Right lobe of liver (tissue), 6 donors: ENCODE data around the gene ANKH. TPM values are rescaled to one million over a fixed set of nuclear protein-coding genes. Genes with fewer than 3 reads are reported as not detected.

Experiments
- ATAC-seq, 4 donors: fragments of 200-7000 bp; cut with Tn5 transposase; one replicate each; pipeline ENCODE4 v1.9.1; 2020; ENCODE audit warnings: mild to moderate bottlenecking in 4 of 4, moderate library complexity in 4 of 4
- DNase-seq, 3 donors: peaks; one replicate each; pipeline ENCODE4 v3.0.0-alpha.2; 2020
- H3K27ac ChIP-seq, 3 donors: fragments of 200-600 bp; one replicate each; pipeline ENCODE4 v1.8.0; 2022
- H3K27me3 ChIP-seq, 2 donors: fragments of 200-600 bp; one replicate each; pipeline ENCODE4 v1.8.0; 2022
- H3K36me3 ChIP-seq, 4 donors: fragments of 200-600 bp; sonication (generic) in 1 of 4; one replicate each; pipeline versions ENCODE4 v1.5.1 to v1.8.0; 2017 to 2022; ENCODE audit warnings: control low read depth in 1 of 4
- H3K4me1 ChIP-seq, 4 donors: fragments of 200-600 bp; sonication (generic) in 1 of 4; one replicate each; pipeline versions ENCODE4 v1.5.1 to v1.8.0; 2017 to 2022; ENCODE audit warnings: control low read depth in 1 of 4
- H3K4me3 ChIP-seq, 3 donors: fragments of 200-600 bp; one replicate each; pipeline ENCODE4 v1.8.0; 2022
- H3K9me3 ChIP-seq, 4 donors: fragments of 200-600 bp; sonication (generic) in 1 of 4; one replicate each; pipeline versions ENCODE4 v1.5.1 to v1.8.0; 2017 to 2022; ENCODE audit warnings: control low read depth in 1 of 4
- POLR2A ChIP-seq: fragments of 450-650 bp; IDR thresholded peaks from one replicate; pipeline ENCODE4 v1.6.1; 2017; ENCODE audit warnings: antibody characterized with exemption, mild to moderate bottlenecking
- WGBS: methylation state at CpG from one replicate; pipeline ENCODE4 v1.1.6; 2018; ENCODE audit warnings: low coverage, low lambda C conversion rate; ENCODE audit not compliant: insufficient coverage; ENCODE audit errors: missing lambda C conversion rate; 5-methylcytosine and 5-hydroxymethylcytosine counted together
- intact Hi-C, 2 donors: fragments of 100-400 bp; cut with DNase I; formaldehyde crosslinking; loops; one replicate each; pipeline versions ENCODE4 v1.11.2 to v1.14.1; 2022
- total RNA-seq, 6 experiments: library from RNA; depleted of rRNA in 2 of 6; stranded (reverse); fragments of >200 nt in 2 of 6; fragmentation: NEBNext Ultra II Directional in 3 of 6; extraction: Animal tissue kit (Norgen Biotek cat#: 25700) in 3 of 6; gene quantifications; one replicate each; pipeline versions ENCODE4 v1.1.0 to v1.2.4, GENCODE V29; 2016 to 2023
- TF ChIP-seq, protein P1 (sequence below), 4 donors: fragments of 200-600 bp in 3 of 4; fragments of 450-650 bp in 1 of 4; IDR thresholded peaks; one replicate each; pipeline versions ENCODE4 v1.5.1 to v1.8.0; 2016 to 2022; ENCODE audit warnings: antibody characterized with exemption in 4 of 4, mild to moderate bottlenecking in 2 of 4
- donor health status: DM: no; HTN: yes; CAD: no.
- donor health status: DM: no; HTN: no; CAD: no.
- donor health status: DM: no; HTN: no; CAD: no.
- donor health status: DM: no; HTN: yes; CAD: no.
- donor health status: DM: no; HTN: yes; CAD: no.

Gene ANKH
- total RNA-seq, 6 experiments from 2014 or later, result 38.5 to 121 (median 61.9) TPM

DNA sequence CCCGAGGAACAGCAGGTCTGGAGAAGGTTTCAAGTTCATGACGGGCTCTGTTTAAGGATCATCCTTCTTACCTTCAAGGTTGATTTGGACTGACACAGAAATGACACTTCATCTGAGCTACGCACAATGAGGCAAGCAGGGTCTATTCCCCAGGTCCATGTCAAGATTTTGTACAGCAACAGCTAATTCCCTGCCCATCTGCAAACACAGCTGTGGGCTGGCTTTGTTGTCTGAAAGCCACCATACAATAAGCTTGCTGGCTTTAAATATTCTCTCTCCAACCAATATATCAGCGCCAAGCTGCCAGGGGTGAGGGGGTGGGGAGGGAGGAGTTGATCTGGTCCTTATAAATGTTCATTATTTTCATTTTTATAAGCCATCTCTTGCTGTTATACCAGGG is 115.1 kb downstream of the ANKH start:
- H3K36me3 ChIP-seq, result peaks cover 0 to 4% (median 0%) of the 10 kb centered on the region in 4 donors
- 100% methylated on average over 2 of the region's 4 CpGs for WGBS
- no peaks in the 10 kb centered on the region for H3K9me3 ChIP-seq
- H3K4me1 ChIP-seq, result peaks cover 0 to 15% (median 6%) of the 10 kb centered on the region in 4 donors
- intact Hi-C loops, result no loop called here
- ATAC-seq (no peak), DNase-seq (no peak)
- no peak for TF ChIP-seq POLR2A
- TF ChIP-seq, protein P1, sequence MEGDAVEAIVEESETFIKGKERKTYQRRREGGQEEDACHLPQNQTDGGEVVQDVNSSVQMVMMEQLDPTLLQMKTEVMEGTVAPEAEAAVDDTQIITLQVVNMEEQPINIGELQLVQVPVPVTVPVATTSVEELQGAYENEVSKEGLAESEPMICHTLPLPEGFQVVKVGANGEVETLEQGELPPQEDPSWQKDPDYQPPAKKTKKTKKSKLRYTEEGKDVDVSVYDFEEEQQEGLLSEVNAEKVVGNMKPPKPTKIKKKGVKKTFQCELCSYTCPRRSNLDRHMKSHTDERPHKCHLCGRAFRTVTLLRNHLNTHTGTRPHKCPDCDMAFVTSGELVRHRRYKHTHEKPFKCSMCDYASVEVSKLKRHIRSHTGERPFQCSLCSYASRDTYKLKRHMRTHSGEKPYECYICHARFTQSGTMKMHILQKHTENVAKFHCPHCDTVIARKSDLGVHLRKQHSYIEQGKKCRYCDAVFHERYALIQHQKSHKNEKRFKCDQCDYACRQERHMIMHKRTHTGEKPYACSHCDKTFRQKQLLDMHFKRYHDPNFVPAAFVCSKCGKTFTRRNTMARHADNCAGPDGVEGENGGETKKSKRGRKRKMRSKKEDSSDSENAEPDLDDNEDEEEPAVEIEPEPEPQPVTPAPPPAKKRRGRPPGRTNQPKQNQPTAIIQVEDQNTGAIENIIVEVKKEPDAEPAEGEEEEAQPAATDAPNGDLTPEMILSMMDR (IDR thresholded peaks at IDR 0.05), result no peak
- no peak overlapping the region for H3K4me3 ChIP-seq
- H3K27me3 ChIP-seq, result no peaks in the 10 kb centered on the region
- no peak overlapping the region for H3K27ac ChIP-seq

DNA sequence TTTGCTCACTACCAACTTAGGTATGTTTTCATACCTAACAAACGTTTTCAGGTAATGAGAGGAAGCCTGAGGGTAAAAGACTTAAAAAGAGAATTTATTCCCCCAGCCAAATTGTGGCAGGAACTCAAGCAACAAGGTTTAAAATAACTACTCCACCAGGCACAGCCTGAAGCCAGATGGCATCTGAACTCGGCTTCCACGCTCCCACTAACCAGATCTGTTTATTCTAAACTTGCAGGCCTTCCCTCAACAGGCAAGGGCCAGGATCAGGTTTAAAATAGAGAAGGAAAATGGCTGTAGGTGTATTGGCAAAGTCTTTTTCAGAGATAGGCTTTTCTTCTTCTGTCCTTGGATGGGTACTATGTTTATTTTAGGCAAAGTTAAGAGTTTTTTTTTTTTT is 117.6 kb downstream of the ANKH start:
- DNase-seq (no peak), ATAC-seq (no peak)
- Histone ChIP-seq H3K27me3 (no peaks in the 10 kb centered on the region), H3K4me1 (no peaks in the 10 kb centered on the region), H3K36me3 (peaks cover 0 to 14% (median 0%) of the 10 kb centered on the region in 4 donors), H3K9me3 (no peaks in the 10 kb centered on the region), H3K27ac (no peak overlapping the region), H3K4me3 (no peak overlapping the region)
- intact Hi-C loops, result no loop called here
- WGBS, result 75% methylated on average over 3 of the region's 3 CpGs
- TF ChIP-seq, protein P1 (IDR thresholded peaks at IDR 0.05), result no peak
- TF ChIP-seq POLR2A, result no peak

DNA sequence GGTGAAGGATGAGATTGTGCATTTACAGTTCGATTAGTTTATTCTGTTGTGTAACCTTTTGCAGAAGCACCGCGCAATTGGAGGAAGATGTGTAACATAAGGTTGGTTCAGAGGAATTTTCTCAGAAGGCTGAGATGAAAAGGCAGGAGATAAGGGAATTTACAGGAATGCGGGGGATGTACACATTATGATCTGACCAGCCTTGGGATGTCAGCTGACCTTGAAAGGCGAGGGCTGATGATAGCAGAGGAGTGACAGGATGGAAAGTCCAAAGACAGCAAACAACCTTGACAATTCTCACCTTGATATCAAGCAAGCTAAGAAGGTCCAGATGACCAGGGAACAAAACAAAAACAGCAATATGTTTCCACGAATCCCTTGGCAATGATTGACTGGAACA is 118.3 kb downstream of the ANKH start:
- 65% methylated on average over 6 of the region's 6 CpGs for WGBS
- Histone ChIP-seq H3K4me3 (no peak overlapping the region), H3K9me3 (no peaks in the 10 kb centered on the region), H3K4me1 (no peaks in the 10 kb centered on the region), H3K27ac (no peak overlapping the region), H3K27me3 (no peaks in the 10 kb centered on the region), H3K36me3 (peaks cover 0 to 14% (median 0%) of the 10 kb centered on the region in 4 donors)
- no peak for TF ChIP-seq POLR2A
- TF ChIP-seq, protein P1 (IDR thresholded peaks at IDR 0.05), result no peak
- DNase-seq (no peak), ATAC-seq (no peak)
- intact Hi-C loops, result no loop called here

DNA sequence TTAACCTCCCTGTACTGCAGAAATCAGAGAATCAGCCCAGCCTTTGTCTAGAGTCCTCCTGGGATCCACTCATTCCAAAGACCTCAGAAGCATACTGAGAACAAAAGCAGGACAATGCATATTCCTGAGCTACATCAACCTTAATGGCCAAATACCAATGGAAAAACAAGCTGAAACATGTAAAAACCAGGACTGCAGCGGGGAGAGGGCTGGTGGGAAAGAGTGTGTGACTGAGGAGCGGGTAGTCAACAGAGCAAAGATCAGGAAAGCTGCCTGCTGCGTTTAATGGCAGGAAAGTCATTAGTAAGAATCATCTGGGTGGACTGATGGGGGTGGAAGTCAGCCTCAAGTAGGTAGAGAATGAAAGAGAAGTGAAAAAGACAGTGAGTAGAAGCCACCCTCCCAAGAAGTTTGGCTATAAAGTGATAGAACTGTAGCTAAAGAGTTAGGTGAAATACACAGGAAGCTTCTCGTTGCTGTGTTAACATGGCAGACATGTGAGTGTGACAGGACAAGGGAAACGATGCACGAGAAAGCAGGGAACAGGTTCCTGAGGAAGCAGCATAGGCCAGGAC is 119.0 kb downstream of the ANKH start:
- no peak for DNase-seq
- H3K4me3 ChIP-seq, result no peak overlapping the region
- no peaks in the 10 kb centered on the region for H3K27me3 ChIP-seq
- ATAC-seq, result no peak
- H3K4me1 ChIP-seq, result no peaks in the 10 kb centered on the region
- H3K9me3 ChIP-seq, result no peaks in the 10 kb centered on the region
- no peak for TF ChIP-seq POLR2A
- TF ChIP-seq, protein P1 (IDR thresholded peaks at IDR 0.05), result no peak
- H3K36me3 ChIP-seq, result peaks cover 0 to 14% (median 0%) of the 10 kb centered on the region in 4 donors
- H3K27ac ChIP-seq, result no peak overlapping the region
- 76% methylated on average over 6 of the region's 6 CpGs for WGBS
- intact Hi-C loops, result no loop called here
